Measurements from ENCODE around the gene ABCB8. TPM values are rescaled to one million over a fixed set of nuclear protein-coding genes. Genes with fewer than 3 reads are reported as not detected.

ABCB8 gene
- total and polyA plus RNA-seq, 9 of the 15 experiments (the other 6 are each of a cell fraction or from before 2014, with no cell fraction given): 7.6 to 106 (median 36.3) TPM

DNA sequence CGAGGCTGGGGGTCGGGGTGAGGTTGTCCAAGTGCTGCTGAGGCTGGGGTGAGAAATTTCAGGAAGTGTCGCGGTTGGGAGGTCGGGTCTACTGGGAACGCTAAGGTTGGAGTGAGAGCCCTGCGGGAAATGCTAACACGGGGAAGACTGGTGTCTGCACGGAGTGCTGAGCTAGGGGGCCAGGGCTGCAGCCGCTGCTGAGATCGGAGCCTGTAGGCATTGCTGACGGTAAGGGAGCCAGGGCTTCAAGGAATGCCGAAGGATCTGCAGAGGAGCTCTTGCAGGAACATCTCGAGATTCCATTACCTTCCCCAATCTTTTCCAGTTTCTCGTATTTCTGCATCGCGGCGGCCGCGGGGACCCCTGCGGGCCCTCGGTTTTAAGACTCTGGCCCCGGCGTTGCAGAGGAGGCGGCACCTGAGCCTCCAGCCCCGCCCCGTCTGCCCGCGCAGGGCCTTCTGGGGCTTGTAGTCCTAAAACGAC, 29.3 kb downstream of the ABCB8 start, which contains the start of gene CDK5 (continued):
- TF ChIP-seq, protein P1, sequence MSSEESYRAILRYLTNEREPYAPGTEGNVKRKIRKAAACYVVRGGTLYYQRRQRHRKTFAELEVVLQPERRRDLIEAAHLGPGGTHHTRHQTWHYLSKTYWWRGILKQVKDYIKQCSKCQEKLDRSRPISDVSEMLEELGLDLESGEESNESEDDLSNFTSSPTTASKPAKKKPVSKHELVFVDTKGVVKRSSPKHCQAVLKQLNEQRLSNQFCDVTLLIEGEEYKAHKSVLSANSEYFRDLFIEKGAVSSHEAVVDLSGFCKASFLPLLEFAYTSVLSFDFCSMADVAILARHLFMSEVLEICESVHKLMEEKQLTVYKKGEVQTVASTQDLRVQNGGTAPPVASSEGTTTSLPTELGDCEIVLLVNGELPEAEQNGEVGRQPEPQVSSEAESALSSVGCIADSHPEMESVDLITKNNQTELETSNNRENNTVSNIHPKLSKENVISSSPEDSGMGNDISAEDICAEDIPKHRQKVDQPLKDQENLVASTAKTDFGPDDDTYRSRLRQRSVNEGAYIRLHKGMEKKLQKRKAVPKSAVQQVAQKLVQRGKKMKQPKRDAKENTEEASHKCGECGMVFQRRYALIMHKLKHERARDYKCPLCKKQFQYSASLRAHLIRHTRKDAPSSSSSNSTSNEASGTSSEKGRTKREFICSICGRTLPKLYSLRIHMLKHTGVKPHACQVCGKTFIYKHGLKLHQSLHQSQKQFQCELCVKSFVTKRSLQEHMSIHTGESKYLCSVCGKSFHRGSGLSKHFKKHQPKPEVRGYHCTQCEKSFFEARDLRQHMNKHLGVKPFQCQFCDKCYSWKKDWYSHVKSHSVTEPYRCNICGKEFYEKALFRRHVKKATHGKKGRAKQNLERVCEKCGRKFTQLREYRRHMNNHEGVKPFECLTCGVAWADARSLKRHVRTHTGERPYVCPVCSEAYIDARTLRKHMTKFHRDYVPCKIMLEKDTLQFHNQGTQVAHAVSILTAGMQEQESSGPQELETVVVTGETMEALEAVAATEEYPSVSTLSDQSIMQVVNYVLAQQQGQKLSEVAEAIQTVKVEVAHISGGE (CRISPR knock-in tag; IDR thresholded peaks at IDR 0.05): 0 out of 6 replicates have a peak, but pooled peaks of 1 of the 3 experiments have one; percentile 13
- TF ChIP-seq ERF (CRISPR knock-in tag; IDR thresholded peaks at IDR 0.05) (peak; percentile 93), ZC3H4 (CRISPR knock-in tag; IDR thresholded peaks at IDR 0.05; ENCODE audit: borderline replicate concordance) (peak; percentile 82; the same call in 1 of the 2 replicates), ARID1B (IDR thresholded peaks at IDR 0.05) (no peak), CAMTA2 (CRISPR knock-in tag; conservative IDR thresholded peaks at IDR 0.05) (0 out of 2 replicates have a peak, but pooled peaks have one; percentile 64), SPI1 (IDR thresholded peaks at IDR 0.05; ENCODE audit: borderline replicate concordance, low read depth, low read length) (peak; percentile 72; the same call in 1 of the 2 replicates), ZNF449 (CRISPR knock-in tag; IDR thresholded peaks at IDR 0.05) (peak; percentile 41; the same call in 1 of the 2 replicates), XRCC5 (IDR thresholded peaks at IDR 0.05; ENCODE audit: low read depth, low read length) (peak; percentile 30; the same call in 1 of the 2 replicates), CHD1 (IDR thresholded peaks at IDR 0.05; ENCODE audit: low read length) (peak; percentile 28)
- TF ChIP-seq, protein P2, sequence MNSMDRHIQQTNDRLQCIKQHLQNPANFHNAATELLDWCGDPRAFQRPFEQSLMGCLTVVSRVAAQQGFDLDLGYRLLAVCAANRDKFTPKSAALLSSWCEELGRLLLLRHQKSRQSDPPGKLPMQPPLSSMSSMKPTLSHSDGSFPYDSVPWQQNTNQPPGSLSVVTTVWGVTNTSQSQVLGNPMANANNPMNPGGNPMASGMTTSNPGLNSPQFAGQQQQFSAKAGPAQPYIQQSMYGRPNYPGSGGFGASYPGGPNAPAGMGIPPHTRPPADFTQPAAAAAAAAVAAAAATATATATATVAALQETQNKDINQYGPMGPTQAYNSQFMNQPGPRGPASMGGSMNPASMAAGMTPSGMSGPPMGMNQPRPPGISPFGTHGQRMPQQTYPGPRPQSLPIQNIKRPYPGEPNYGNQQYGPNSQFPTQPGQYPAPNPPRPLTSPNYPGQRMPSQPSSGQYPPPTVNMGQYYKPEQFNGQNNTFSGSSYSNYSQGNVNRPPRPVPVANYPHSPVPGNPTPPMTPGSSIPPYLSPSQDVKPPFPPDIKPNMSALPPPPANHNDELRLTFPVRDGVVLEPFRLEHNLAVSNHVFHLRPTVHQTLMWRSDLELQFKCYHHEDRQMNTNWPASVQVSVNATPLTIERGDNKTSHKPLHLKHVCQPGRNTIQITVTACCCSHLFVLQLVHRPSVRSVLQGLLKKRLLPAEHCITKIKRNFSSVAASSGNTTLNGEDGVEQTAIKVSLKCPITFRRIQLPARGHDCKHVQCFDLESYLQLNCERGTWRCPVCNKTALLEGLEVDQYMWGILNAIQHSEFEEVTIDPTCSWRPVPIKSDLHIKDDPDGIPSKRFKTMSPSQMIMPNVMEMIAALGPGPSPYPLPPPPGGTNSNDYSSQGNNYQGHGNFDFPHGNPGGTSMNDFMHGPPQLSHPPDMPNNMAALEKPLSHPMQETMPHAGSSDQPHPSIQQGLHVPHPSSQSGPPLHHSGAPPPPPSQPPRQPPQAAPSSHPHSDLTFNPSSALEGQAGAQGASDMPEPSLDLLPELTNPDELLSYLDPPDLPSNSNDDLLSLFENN (IDR thresholded peaks at IDR 0.05; ENCODE audit: low read depth in 2 of 2, low read length in 2 of 2): 0 out of 4 replicates have a peak, but pooled peaks of 1 of the 2 experiments have one; percentile 63

All from K562 (cell line).